ENCODE results near the gene CD47. TPM values are rescaled to one million over a fixed set of nuclear protein-coding genes. Genes with fewer than 3 reads are reported as not detected.

The CD47 gene
- total RNA-seq, 1 donor from 2014 or later: 54.5 TPM

DNA sequence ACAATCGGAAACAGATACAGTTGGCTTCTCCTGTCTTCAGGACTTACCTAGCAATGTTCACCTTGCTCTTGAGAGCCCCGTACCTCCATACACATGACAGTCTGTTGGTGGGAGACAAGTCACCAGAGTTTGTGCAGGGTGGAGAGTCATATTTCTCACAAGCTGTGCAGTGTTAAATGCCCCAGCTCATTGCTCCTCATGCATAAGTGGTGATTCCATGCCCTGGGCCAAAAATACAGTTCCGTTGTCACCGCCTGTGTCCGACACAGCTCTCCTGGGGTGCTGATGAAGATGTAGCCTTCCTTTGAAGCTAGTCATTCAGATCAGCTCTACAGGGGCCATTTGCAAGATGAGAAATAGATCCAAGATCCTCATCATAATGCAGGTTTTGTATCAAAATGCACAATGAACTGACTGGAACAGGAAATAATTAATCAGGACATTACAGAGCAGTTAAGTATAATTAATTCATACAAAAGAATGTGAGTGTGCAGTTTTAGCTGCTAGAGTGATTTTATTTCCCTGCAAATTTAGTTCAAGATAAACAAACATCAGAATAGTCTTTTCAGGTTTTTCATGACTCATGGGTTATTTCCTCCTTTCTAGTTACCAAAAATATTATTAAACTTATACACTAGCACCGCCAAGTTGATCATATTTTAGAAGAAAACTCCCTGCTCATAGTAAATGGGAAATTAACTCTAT, 66.5 kb downstream of the CD47 start:
- Histone ChIP-seq H3K36me3 (ENCODE audit: control insufficient read depth, insufficient read depth, low read length) (no peaks in the 10 kb centered on the region), H3K27me3 (ENCODE audit: control insufficient read depth, insufficient read depth, low read length) (no peaks in the 10 kb centered on the region), H3K4me3 (ENCODE audit: low read depth, low read length) (no peak overlapping the region)
- no peak for TF ChIP-seq CTCF (IDR thresholded peaks at IDR 0.05; ENCODE audit: insufficient read depth, low read length, poor library complexity, severe bottlenecking)
- DNase-seq (ENCODE audit: low read depth): no peak

DNA sequence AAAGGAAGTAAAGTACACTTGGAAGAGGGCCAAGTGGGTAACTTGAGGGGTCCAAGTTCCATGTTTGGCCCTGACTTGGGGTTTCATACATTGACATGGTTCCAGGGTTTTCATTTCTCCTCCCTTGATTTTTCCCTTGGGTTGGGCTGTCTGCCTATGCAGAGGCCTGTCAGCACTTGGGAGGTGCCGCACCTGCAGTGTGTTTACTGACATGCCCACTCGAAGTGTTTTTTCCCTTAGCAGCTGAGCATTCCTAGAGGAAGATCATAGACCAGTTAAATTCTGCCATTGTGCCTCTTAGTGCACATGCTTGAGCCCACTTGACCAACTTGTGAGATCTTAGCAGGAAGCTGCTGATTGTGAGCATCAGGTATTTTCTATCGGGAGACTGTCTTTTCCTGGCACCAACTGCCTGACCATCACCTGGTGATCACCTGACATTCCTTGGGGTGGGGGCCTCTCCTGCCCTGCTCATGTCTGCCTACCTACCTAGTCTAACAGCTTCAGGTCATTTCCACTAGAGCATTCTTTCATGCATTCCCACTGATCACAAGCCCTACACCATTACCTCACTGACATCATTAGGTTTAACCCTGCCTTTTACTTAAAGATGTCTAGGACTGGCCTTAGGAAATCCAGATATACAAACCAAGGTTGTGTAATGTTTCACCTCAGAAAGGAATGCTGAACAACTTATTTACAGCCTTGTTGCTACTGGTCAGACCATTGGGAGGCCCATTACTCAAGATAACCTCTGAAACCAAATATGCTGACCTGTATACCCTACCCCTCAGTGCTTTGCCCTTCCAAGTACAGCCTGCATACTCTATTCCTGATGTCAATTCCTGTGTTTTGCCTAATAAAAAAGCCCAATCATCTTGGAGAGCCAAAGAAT, 68.3 kb downstream of the CD47 start:
- DNase-seq (ENCODE audit: low read depth): no peak

GRCh38 chr3:108021533-108021932, 69.3 kb downstream of the CD47 start:
- DNase-seq (ENCODE audit: low read depth): no peak
- Histone ChIP-seq H3K4me3 (ENCODE audit: low read depth, low read length) (no peak overlapping the region), H3K27me3 (ENCODE audit: control insufficient read depth, insufficient read depth, low read length) (no peaks in the 10 kb centered on the region), H3K36me3 (ENCODE audit: control insufficient read depth, insufficient read depth, low read length) (no peaks in the 10 kb centered on the region)
- no peak for TF ChIP-seq CTCF (IDR thresholded peaks at IDR 0.05; ENCODE audit: insufficient read depth, low read length, poor library complexity, severe bottlenecking)

More for the DNA sequence above, 68.3 kb downstream of the CD47 start:
- TF ChIP-seq CTCF (IDR thresholded peaks at IDR 0.05; ENCODE audit: insufficient read depth, low read length, poor library complexity, severe bottlenecking): no peak
- Histone ChIP-seq H3K4me3 (ENCODE audit: low read depth, low read length) (no peak overlapping the region), H3K27me3 (ENCODE audit: control insufficient read depth, insufficient read depth, low read length) (no peaks in the 10 kb centered on the region), H3K36me3 (ENCODE audit: control insufficient read depth, insufficient read depth, low read length) (no peaks in the 10 kb centered on the region)

DNA sequence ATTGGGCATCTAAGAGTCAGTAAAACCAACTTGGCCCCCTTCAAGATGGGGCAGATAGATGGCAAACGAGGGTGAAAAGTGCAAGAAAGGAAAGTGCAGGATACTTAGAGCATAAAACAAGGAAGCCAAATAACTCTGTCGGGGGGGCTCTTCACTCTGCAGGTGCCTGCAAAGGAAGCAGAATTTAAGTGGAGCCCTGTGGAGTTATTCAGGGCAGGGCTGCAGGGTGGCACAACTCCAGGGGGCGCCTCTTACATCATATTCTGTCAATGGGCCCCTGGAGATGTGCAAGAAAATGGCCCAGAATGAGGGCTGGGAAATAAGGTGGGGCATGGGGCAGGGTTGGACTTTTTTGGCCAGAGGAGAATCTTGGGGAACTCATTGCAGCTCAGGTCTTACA, 69.7 kb downstream of the CD47 start:
- Histone ChIP-seq H3K4me3 (ENCODE audit: low read depth, low read length) (no peak overlapping the region), H3K36me3 (ENCODE audit: control insufficient read depth, insufficient read depth, low read length) (no peaks in the 10 kb centered on the region), H3K27me3 (ENCODE audit: control insufficient read depth, insufficient read depth, low read length) (no peaks in the 10 kb centered on the region)
- TF ChIP-seq CTCF (IDR thresholded peaks at IDR 0.05; ENCODE audit: insufficient read depth, low read length, poor library complexity, severe bottlenecking): no peak
- DNase-seq (ENCODE audit: low read depth): no peak

- no peaks in the 10 kb centered on the region for H3K27me3 ChIP-seq (ENCODE audit: control insufficient read depth, insufficient read depth, low read length)
- H3K4me3 ChIP-seq (ENCODE audit: low read depth, low read length): no peak overlapping the region
- no peaks in the 10 kb centered on the region for H3K36me3 ChIP-seq (ENCODE audit: control insufficient read depth, insufficient read depth, low read length)
- TF ChIP-seq CTCF (IDR thresholded peaks at IDR 0.05; ENCODE audit: insufficient read depth, low read length, poor library complexity, severe bottlenecking): no peak
- DNase-seq (ENCODE audit: low read depth): no peak
These were observed 72.3 kb downstream of the CD47 start for GRCh38 chr3:108018552-108018951.

All from kidney epithelial cell (primary cell).